ENCODE measurements around the gene HPGD.

- no peak for TF ChIP-seq CTCF (IDR thresholded peaks at IDR 0.05)
- TF ChIP-seq POLR2A (IDR thresholded peaks at IDR 0.05) = no peak
These were observed 16.4 kb downstream of the HPGD start for GRCh38 chr4:174505892-174506291.

All from esophagus squamous epithelium (tissue), 4 donors.